H1 (cell line): Measurements from ENCODE around the gene NOS1AP. TPM values are rescaled to one million over a fixed set of nuclear protein-coding genes. Genes with fewer than 3 reads are reported as not detected.

ENCODE experiments used
- JUN ChIP-seq: IDR thresholded peaks from 2 replicates; pipeline ENCODE4 v1.6.1; 2011; ENCODE audit warnings: low read depth, mild to moderate bottlenecking, improper control_type of control experiment, low read length
- POU5F1 ChIP-seq: IDR thresholded peaks from 2 replicates; pipeline ENCODE4 v1.6.1; 2011; ENCODE audit warnings: low read depth, mild to moderate bottlenecking, low read length, moderate library complexity
- SAP30 ChIP-seq: fragments of 300-600 bp; sonication (generic); IDR thresholded peaks from 2 replicates; pipeline ENCODE4 v1.7.1; 2012; ENCODE audit warnings: low read length, moderate library complexity, mild to moderate bottlenecking, inconsistent platforms; ENCODE audit not compliant: insufficient read depth, insufficient replicate concordance
- SP2 ChIP-seq: IDR thresholded peaks from 2 replicates; pipeline ENCODE4 v1.6.1; 2012; ENCODE audit warnings: mild to moderate bottlenecking, low read length, inconsistent platforms
- SP4 ChIP-seq: IDR thresholded peaks from 2 replicates; pipeline ENCODE4 v1.6.1; 2012; ENCODE audit warnings: low read length, inconsistent platforms
- polyA plus RNA-seq, 7 experiments: library from polyadenylated mRNA; depleted of rRNA in 3 of 7; stranded (reverse) in 5 of 7; unstranded in 2 of 7; fragments of >200 nt in 5 of 7; fragments of 200-250 nt in 2 of 7; gene quantifications; 1 replicate in 5 of 7; 2 replicates in 1 of 7; 4 replicates in 1 of 7; pipeline versions ENCODE4 v1.2.1 to v1.2.3, GENCODE V29; 2011 to 2013; ENCODE audit warnings: missing spikeins in 2 of 7, mixed read lengths in 2 of 7
- total RNA-seq: library from RNA; stranded (reverse); fragmentation: NEBNext Ultra II Directional; extraction: Animal tissue kit (Norgen Biotek cat#: 25700); gene quantifications from 2 replicates; pipeline ENCODE4 v1.2.1, GENCODE V29; 2021

NOS1AP gene
- total and polyA plus RNA-seq, 2 of the 8 experiments (the other 6 are each of a cell fraction or from before 2014, with no cell fraction given): 2.4 to 12.1 TPM

DNA sequence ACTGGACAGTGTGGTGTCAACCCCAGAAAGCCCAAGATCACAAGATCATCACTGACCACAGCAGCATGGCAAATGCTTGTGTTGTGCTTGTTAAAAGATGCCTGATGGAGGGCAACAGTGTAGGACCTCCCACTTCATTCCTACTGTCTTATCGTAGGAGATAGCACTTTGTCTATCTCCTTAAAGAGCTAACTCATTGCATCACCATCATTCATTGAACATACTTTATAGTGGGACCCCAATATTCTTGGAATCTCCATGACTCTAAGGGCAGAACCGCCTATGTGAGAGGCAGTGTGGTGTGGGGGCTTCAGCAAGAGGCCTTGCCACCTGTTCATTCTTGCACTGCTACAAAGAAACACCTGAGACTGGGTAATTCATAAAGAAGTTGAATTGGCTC, 347.4 kb downstream of the NOS1AP start (continued):
- no peak for TF ChIP-seq SP2
- no peak for TF ChIP-seq JUN
- TF ChIP-seq POU5F1: no peak
- TF ChIP-seq SAP30: no peak
- TF ChIP-seq SP4: no peak
- TF ChIP-seq, all 59 proteins: peak for 0
